ENCODE measurements around the gene PIMREG.

DNA sequence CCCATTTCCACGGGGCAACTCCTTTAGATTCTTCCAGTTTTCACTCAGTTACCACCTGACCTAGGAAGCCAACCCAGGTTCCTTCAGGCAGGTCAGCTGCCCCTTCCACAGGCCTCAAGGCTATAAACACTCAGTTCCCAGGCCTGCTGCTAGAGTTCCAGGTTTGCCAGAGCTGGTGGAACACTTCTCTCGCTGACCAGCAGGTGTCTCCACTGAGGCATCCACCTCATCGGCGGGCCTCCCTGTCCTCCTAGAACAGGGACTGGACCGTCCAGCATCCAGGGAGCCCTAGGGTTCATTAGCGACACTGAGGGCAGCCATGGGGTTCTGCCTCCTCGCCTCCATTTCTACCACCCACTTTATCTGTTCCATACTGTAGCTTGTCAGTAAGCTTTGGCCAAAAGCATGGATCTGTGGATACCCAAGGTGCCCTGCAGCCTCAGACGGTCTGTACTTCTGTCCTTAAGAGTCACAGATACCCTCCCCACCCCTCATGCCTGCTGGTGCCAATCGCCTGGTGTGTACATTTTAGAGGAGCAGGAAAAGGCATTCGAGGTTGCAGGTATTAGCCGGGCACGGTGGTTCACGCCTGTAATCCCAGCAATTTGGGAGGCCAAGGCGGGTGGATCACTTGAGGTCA lies 29.0 kb downstream of the PIMREG start:
- TF ChIP-seq EZH2 (IDR thresholded peaks at IDR 0.05; ENCODE audit: insufficient read depth, poor library complexity, severe bottlenecking): no peak
- no peak for TF ChIP-seq EZH2phosphoT487 (IDR thresholded peaks at IDR 0.05; ENCODE audit: insufficient read depth, low read depth)
